GM12892 (cell line): ENCODE measurements around the gene MYL12A.
A peak's percentile ranks its signal among the peaks of the same experiment; 100 is the strongest.

ENCODE experiments used
- DNase-seq: peaks from one replicate; pipeline ENCODE4 v3.0.0; 2011; ENCODE audit not compliant: insufficient read length
- FAIRE-seq: peaks from 2 replicates; lab custom pipeline; 2011; peaks lifted over from hg19 to GRCh38; lab: Jason Lieb, UNC
- POLR2A ChIP-seq: IDR thresholded peaks from 2 replicates; pipeline ENCODE4 v1.6.1; 2011; ENCODE audit warnings: low read depth, low read length, control low read depth
- POLR2AphosphoS5 ChIP-seq: IDR thresholded peaks from 2 replicates; pipeline ENCODE4 v1.6.1; 2011; ENCODE audit warnings: low read depth, low read length, control low read depth
- TAF1 ChIP-seq: IDR thresholded peaks from 2 replicates; pipeline ENCODE4 v1.6.1; 2011; ENCODE audit warnings: low read depth, mild to moderate bottlenecking, control low read depth, low read length, borderline replicate concordance

MYL12A gene

GRCh38 chr18:3294435-3295080 lies 47.0 kb downstream of the MYL12A start:
- DNase-seq: no peak
- no peak for TF ChIP-seq POLR2A
- no peak for TF ChIP-seq POLR2AphosphoS5
- no peak for TF ChIP-seq TAF1
- no peak for FAIRE-seq

- peak; percentile 90 for TF ChIP-seq POLR2AphosphoS5
- peak; percentile 72; the same call in 1 of the 2 replicates for TF ChIP-seq TAF1
- peak; percentile 90 for TF ChIP-seq POLR2A
- FAIRE-seq (peak; percentile 97), DNase-seq (peak; percentile 41)
Measured at GRCh38 chr18:3297025-3297984, 49.7 kb downstream of the MYL12A start.

GRCh38 chr18:3304832-3305231 lies 57.2 kb downstream of the MYL12A start:
- TF ChIP-seq POLR2AphosphoS5: no peak
- no peak for TF ChIP-seq TAF1
- TF ChIP-seq POLR2A: no peak
- FAIRE-seq: no peak

GRCh38 chr18:3305354-3305762 lies 57.8 kb downstream of the MYL12A start:
- DNase-seq (no peak), FAIRE-seq (peak; percentile 64)

More at GRCh38 chr18:3304832-3305231, 57.2 kb downstream of the MYL12A start:
- no peak for DNase-seq

More at GRCh38 chr18:3305354-3305762, 57.8 kb downstream of the MYL12A start:
- TF ChIP-seq POLR2A (no peak), TAF1 (no peak), POLR2AphosphoS5 (no peak)
